ENCODE measurements around the gene NR1D2.

NR1D2 gene

DNA sequence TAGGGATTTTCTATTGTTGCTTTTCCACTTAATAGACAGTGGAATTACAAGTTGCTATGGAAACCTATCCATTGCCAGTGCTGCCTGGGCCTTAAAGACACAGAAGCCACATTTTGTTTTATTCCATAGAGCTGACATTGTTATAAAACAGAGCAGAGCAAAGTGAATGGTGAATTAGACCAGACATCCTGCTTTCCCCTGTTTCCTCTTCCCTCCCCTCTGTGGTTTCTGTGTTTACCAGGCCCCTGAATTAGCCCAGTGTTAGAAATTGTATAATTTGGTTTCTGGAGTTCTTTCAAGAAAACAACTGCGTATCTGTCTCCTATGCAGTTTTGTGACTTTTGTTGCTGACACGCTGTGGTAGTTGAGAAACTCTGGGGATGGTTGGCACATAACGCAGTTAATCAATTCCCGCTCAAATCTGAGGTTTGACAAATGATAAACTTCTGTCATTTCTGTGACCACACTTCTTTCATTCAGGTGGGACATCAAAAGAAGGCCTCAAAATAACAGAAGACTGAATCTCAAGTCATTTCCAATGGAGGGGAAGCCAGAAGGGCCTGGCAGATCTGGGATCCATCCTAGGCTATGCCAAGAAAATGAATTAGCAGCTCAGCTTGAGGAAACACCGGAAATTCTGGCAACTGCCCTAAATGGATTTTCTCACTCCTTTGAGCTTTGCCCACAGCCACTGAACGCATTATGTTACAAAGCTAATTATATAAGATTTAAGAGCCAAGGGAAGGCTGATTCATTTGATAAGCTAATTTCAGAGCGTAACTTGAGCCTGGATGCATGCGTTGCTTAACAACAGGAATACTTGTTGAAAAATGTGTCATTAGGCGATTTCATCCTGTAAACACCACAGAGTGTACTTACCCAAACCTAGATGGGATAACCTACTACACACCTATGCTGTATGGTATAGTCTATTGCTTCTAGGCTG lies 46.9 kb downstream of the NR1D2 start:
- Histone ChIP-seq H2BK12ac (ENCODE audit: low read length in 2 of 2) (no peak overlapping the region), H2AK5ac (ENCODE audit: low read length, severe bottlenecking) (no peak overlapping the region), H3K9me3 (ENCODE audit: control insufficient read depth, low read length) (no peaks in the 10 kb centered on the region), H2BK120ac (ENCODE audit: low read depth, low read length) (no peak overlapping the region), H4K8ac (ENCODE audit: low read length) (no peak overlapping the region), H3K4me2 (ENCODE audit: low read length, poor library complexity, severe bottlenecking) (no peak overlapping the region), H3K18ac (ENCODE audit: low read depth in 1 of 2, low read length in 2 of 2) (no peak overlapping the region), H3K79me1 (replicated peaks; ENCODE audit: low read length, poor library complexity, severe bottlenecking) (no peaks in the 10 kb centered on the region), H3K27ac (ENCODE audit: low read length, poor library complexity, severe bottlenecking) (no peak overlapping the region), H3K36me3 (ENCODE audit: control insufficient read depth in 1 of 2, insufficient read depth in 2 of 2, low read depth in 1 of 2, low read length in 2 of 2) (no peaks in the 10 kb centered on the region), H2AFZ (ENCODE audit: low read depth, low read length) (no peak overlapping the region), H3K27me3 (ENCODE audit: control insufficient read depth in 1 of 2, insufficient read depth in 1 of 2, low read length in 2 of 2) (no peaks in the 10 kb centered on the region), H3K4me3 (ENCODE audit: insufficient read depth in 1 of 2, low read depth in 1 of 2, low read length in 2 of 2) (no peak overlapping the region), H2BK15ac (ENCODE audit: low read depth, poor library complexity, severe bottlenecking) (no peak overlapping the region), H2BK5ac (ENCODE audit: low read depth, low read length, poor library complexity, severe bottlenecking) (no peak overlapping the region), H3K4ac (ENCODE audit: low read depth in 1 of 2, low read length in 2 of 2) (no peak overlapping the region), H3K23ac (ENCODE audit: low read length in 2 of 2) (no peak overlapping the region), H3K9ac (ENCODE audit: low read length) (peak overlapping the region; percentile 16), H3K14ac (ENCODE audit: low read length in 2 of 2) (no peak overlapping the region), H4K91ac (ENCODE audit: low read length) (no peak overlapping the region), H3K4me1 (ENCODE audit: control insufficient read depth, insufficient read depth, low read depth, low read length) (no peaks in the 10 kb centered on the region)
- peak; percentile 93 for DNase-seq
- WGBS: 17% methylated on average over 5 of the region's 9 CpGs

DNA sequence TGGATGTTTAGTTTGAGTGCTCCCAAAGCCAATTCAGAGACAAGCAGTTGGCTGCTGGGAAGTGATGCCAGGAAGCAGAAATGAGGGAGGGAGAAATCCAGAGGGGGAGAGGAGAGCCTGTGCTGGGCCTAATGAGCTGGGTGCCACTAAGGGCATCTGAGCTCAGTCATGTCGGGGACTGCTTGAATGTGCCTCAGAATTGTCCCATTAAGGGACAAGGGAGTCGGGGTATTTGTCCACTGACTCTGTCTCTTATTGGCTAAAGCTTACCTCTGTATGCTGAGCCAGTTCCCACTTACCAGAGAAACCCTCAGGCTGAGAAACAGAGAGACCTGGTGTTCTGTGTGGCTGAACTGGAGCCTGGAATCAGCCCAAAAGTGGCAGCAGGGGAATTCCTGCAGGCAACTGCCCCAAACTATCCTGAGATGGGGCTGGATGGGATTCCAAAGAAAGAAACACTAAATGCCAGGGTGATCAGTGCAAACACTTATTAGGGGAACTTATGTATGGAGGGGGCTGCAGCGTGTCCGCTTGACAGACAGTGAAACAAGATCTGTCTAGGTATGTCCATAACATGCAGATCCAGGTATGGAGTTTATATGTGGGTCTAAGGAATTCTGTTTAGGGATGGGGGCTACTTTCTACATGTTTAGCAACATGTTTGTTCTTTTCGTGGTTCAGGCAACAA lies 48.6 kb downstream of the NR1D2 start:
- Histone ChIP-seq H3K27me3 (ENCODE audit: control insufficient read depth in 1 of 2, insufficient read depth in 1 of 2, low read length in 2 of 2) (no peaks in the 10 kb centered on the region), H3K18ac (ENCODE audit: low read depth in 1 of 2, low read length in 2 of 2) (no peak overlapping the region), H2BK5ac (ENCODE audit: low read depth, low read length, poor library complexity, severe bottlenecking) (no peak overlapping the region), H3K4ac (ENCODE audit: low read depth in 1 of 2, low read length in 2 of 2) (peak overlapping the region in 1 of 2 experiments; percentile 13), H3K36me3 (ENCODE audit: control insufficient read depth in 1 of 2, insufficient read depth in 2 of 2, low read depth in 1 of 2, low read length in 2 of 2) (no peaks in the 10 kb centered on the region), H2AK5ac (ENCODE audit: low read length, severe bottlenecking) (no peak overlapping the region), H3K9ac (ENCODE audit: low read length) (no peak overlapping the region), H3K27ac (ENCODE audit: low read length, poor library complexity, severe bottlenecking) (no peak overlapping the region), H4K8ac (ENCODE audit: low read length) (peak overlapping the region; percentile 55), H2AFZ (ENCODE audit: low read depth, low read length) (no peak overlapping the region), H3K9me3 (ENCODE audit: control insufficient read depth, low read length) (no peaks in the 10 kb centered on the region), H2BK120ac (ENCODE audit: low read depth, low read length) (peak overlapping the region; percentile 11), H3K79me1 (replicated peaks; ENCODE audit: low read length, poor library complexity, severe bottlenecking) (no peaks in the 10 kb centered on the region), H3K23ac (ENCODE audit: low read length in 2 of 2) (no peak overlapping the region), H2BK15ac (ENCODE audit: low read depth, poor library complexity, severe bottlenecking) (no peak overlapping the region), H2BK12ac (ENCODE audit: low read length in 2 of 2) (peak overlapping the region; percentile 65 to 78), H4K91ac (ENCODE audit: low read length) (peak overlapping the region; percentile 47), H3K4me3 (ENCODE audit: insufficient read depth in 1 of 2, low read depth in 1 of 2, low read length in 2 of 2) (no peak overlapping the region), H3K14ac (ENCODE audit: low read length in 2 of 2) (no peak overlapping the region), H3K4me1 (ENCODE audit: control insufficient read depth, insufficient read depth, low read depth, low read length) (no peaks in the 10 kb centered on the region), H3K4me2 (ENCODE audit: low read length, poor library complexity, severe bottlenecking) (no peak overlapping the region)
- DNase-seq: peak; percentile 12
- WGBS: 81% methylated on average over 5 of the region's 5 CpGs

DNA sequence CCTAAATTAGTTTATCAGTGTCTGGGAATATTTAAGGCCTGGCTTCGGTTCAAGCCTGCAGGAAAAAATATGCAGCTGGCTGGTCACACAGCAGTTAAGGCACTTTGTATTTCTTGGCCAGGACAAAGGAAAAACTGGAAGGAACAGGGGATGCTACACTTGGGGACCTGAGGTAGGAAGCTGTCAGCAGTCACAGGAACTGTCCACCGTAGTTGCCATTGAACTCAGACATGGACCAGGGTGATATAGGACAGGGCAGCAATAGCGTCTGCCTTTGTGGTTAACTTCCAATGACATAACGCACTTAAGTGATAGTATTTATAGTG lies 49.1 kb downstream of the NR1D2 start:
- Histone ChIP-seq H3K18ac (ENCODE audit: low read depth in 1 of 2, low read length in 2 of 2) (no peak overlapping the region), H2AK5ac (ENCODE audit: low read length, severe bottlenecking) (no peak overlapping the region), H3K36me3 (ENCODE audit: control insufficient read depth in 1 of 2, insufficient read depth in 2 of 2, low read depth in 1 of 2, low read length in 2 of 2) (no peaks in the 10 kb centered on the region), H3K27me3 (ENCODE audit: control insufficient read depth in 1 of 2, insufficient read depth in 1 of 2, low read length in 2 of 2) (no peaks in the 10 kb centered on the region), H3K9ac (ENCODE audit: low read length) (no peak overlapping the region), H3K4me2 (ENCODE audit: low read length, poor library complexity, severe bottlenecking) (no peak overlapping the region), H3K14ac (ENCODE audit: low read length in 2 of 2) (no peak overlapping the region), H4K8ac (ENCODE audit: low read length) (no peak overlapping the region), H3K23ac (ENCODE audit: low read length in 2 of 2) (no peak overlapping the region), H2AFZ (ENCODE audit: low read depth, low read length) (no peak overlapping the region), H4K91ac (ENCODE audit: low read length) (no peak overlapping the region), H3K9me3 (ENCODE audit: control insufficient read depth, low read length) (no peaks in the 10 kb centered on the region), H2BK120ac (ENCODE audit: low read depth, low read length) (no peak overlapping the region), H2BK5ac (ENCODE audit: low read depth, low read length, poor library complexity, severe bottlenecking) (no peak overlapping the region), H3K27ac (ENCODE audit: low read length, poor library complexity, severe bottlenecking) (no peak overlapping the region), H3K4ac (ENCODE audit: low read depth in 1 of 2, low read length in 2 of 2) (no peak overlapping the region), H2BK15ac (ENCODE audit: low read depth, poor library complexity, severe bottlenecking) (no peak overlapping the region), H2BK12ac (ENCODE audit: low read length in 2 of 2) (no peak overlapping the region), H3K4me3 (ENCODE audit: insufficient read depth in 1 of 2, low read depth in 1 of 2, low read length in 2 of 2) (no peak overlapping the region), H3K4me1 (ENCODE audit: control insufficient read depth, insufficient read depth, low read depth, low read length) (no peaks in the 10 kb centered on the region), H3K79me1 (replicated peaks; ENCODE audit: low read length, poor library complexity, severe bottlenecking) (no peaks in the 10 kb centered on the region)
- 42% methylated on average over 4 of the region's 4 CpGs for WGBS
- peak; percentile 11 for DNase-seq

DNA sequence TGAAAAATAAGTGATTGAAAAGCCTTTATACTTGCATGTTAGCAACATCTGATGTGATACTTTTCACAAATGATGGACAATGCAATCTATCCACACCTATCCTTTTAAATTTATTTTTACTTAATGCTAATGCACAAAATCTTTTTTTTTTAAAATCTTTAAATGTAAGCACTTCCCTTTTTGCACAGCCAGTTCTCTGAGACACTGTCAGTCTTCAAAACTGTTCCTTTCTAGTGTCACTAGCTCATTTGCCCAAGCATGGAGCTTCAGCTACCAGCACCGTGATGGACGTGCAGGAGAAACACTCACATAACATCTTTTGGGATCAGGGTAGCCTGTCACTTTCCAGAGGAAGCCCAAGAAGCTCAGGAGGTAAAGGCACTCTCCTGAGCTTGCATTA lies 50.1 kb downstream of the NR1D2 start:
- Histone ChIP-seq H3K27me3 (ENCODE audit: control insufficient read depth in 1 of 2, insufficient read depth in 1 of 2, low read length in 2 of 2) (no peaks in the 10 kb centered on the region), H4K91ac (ENCODE audit: low read length) (no peak overlapping the region), H3K4me1 (ENCODE audit: control insufficient read depth, insufficient read depth, low read depth, low read length) (no peaks in the 10 kb centered on the region), H3K23ac (ENCODE audit: low read length in 2 of 2) (no peak overlapping the region), H4K8ac (ENCODE audit: low read length) (no peak overlapping the region), H2BK120ac (ENCODE audit: low read depth, low read length) (no peak overlapping the region), H2BK15ac (ENCODE audit: low read depth, poor library complexity, severe bottlenecking) (no peak overlapping the region), H3K9ac (ENCODE audit: low read length) (no peak overlapping the region), H3K36me3 (ENCODE audit: control insufficient read depth in 1 of 2, insufficient read depth in 2 of 2, low read depth in 1 of 2, low read length in 2 of 2) (no peaks in the 10 kb centered on the region), H3K4me3 (ENCODE audit: insufficient read depth in 1 of 2, low read depth in 1 of 2, low read length in 2 of 2) (no peak overlapping the region), H2AK5ac (ENCODE audit: low read length, severe bottlenecking) (no peak overlapping the region), H3K4me2 (ENCODE audit: low read length, poor library complexity, severe bottlenecking) (no peak overlapping the region), H3K4ac (ENCODE audit: low read depth in 1 of 2, low read length in 2 of 2) (no peak overlapping the region), H3K14ac (ENCODE audit: low read length in 2 of 2) (no peak overlapping the region), H2BK5ac (ENCODE audit: low read depth, low read length, poor library complexity, severe bottlenecking) (no peak overlapping the region), H3K79me1 (replicated peaks; ENCODE audit: low read length, poor library complexity, severe bottlenecking) (no peaks in the 10 kb centered on the region), H2BK12ac (ENCODE audit: low read length in 2 of 2) (no peak overlapping the region), H3K18ac (ENCODE audit: low read depth in 1 of 2, low read length in 2 of 2) (no peak overlapping the region), H3K9me3 (ENCODE audit: control insufficient read depth, low read length) (no peaks in the 10 kb centered on the region), H2AFZ (ENCODE audit: low read depth, low read length) (no peak overlapping the region), H3K27ac (ENCODE audit: low read length, poor library complexity, severe bottlenecking) (no peak overlapping the region)
- no peak for DNase-seq
- WGBS: 91% methylated on average over 2 of the region's 2 CpGs

All from mesenchymal stem cell (in vitro differentiated cells and primary cell).